Ureter (tissue), 1 donor: Measurements from ENCODE around the gene MICAL2. TPM values are rescaled to one million over a fixed set of nuclear protein-coding genes. Genes with fewer than 3 reads are reported as not detected.

Source experiments
- DNase-seq: peaks from one replicate; pipeline ENCODE4 v3.0.0-alpha.2; 2020; ENCODE audit warnings: low spot score
- total RNA-seq: library from RNA; stranded (reverse); gene quantifications from one replicate; pipeline ENCODE4 v1.2.4, GENCODE V29; 2023
- donor health status: DM: yes; HTN: yes; CAD: no.

Gene MICAL2
- total RNA-seq, 1 donor from 2014 or later = 215 TPM

DNA sequence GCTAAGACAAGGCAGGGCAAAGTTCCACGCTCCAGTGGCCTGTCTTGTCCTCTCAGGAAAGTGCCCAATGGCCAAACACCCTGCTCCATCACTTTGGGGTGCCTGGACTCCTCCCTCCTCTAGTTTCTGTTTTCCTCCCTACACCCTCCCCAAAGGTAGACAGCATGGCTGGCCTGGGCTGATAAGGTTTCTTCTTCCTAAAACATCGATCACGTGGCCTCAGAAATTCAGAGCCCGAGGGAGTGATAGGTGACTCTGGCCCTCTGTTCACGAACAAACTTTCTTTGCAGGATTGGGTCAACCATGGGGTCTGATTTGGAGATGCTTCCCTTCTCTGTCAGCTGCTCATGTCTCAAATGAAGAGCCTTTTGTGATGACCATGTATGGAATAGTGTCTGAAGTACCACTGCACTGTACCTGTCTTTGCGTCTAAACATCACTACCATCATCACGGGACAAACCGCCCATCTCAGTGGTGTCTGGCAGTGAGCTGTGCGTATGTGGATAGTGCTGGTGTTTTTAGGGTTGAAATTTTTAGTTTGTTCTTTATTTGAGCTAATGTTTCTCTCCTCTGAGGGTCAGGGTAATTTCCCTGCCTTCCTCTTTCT, 6.1 kb downstream of the MICAL2 start:
- no peak for DNase-seq

DNA sequence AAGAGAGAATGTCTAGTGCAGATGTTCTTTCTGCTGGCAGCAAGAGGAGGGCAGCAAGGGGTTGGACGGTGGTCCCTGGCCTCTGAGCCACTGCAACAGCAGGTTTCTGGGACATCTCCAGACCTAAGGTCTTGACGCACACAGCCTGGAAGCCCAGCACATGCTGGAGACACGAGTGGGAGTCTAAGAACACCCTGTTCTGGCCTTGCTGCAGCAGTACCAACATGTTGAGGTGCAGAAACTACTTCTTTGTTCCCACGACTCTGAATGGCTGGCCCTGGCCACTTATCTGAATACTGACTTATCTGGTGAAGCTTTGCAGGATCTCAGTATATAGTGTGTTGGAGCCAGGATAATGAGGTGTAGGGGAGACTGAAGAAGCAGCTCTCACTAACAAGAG, 6.8 kb downstream of the MICAL2 start:
- DNase-seq = no peak

DNA sequence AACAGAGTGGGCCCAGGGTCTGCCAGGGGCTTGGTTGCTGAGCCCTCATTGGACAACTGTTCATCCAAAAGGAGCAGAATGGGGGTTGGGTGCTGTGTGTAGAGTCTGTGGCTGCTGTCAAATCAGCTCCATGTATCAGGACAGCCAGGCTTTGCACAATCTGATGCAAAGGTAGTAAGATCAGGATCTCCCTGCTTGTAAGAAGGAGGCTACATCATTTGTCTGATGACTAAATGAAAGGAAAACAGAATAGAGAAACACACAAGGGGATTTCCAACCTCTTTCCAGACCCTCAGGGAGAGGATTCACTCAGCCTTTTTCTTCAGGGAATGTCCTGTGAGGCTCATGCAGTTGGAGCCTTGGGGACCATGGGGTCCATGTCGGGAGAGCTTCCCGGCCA, 7.2 kb downstream of the MICAL2 start:
- DNase-seq = no peak

DNA sequence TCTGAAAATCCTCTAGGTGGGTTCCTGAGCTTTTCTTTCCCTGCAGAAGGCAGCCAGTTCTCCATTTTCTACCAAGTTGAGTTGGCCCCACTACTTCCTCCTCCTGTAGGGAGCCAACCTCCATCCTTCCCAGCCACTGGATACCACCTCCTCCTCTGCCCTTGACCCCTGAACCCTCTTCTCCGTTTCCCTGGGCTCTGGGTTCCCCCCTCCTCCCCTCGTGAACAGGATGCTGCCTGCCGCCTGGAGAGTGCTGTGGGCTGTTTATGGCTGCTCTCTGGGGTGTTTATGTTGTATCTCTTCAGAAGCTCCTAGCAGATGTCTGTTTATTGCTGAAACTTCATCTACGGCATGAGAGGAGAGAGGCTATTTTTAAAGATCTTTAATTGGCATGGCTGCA, 8.6 kb downstream of the MICAL2 start:
- no peak for DNase-seq

DNA sequence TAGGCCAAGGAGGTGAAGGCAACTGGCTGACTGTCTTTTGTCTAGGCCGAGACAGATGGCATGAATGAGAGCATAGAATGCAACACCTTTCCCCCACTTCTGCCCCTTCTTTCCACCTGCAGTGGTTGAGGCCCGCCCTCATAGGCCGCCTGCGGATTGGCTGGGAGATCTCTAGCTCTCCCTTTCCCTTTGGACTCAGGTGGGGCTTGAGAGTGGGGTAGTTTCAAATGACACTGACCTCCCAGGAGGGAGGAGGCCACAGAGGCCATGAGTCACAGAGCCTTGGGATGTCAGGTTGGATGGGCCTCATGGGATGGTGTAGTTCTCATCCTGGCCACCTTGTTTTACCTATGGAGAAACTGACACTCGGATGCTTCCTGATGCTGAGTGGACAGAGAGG, 9.1 kb downstream of the MICAL2 start:
- DNase-seq = no peak

DNA sequence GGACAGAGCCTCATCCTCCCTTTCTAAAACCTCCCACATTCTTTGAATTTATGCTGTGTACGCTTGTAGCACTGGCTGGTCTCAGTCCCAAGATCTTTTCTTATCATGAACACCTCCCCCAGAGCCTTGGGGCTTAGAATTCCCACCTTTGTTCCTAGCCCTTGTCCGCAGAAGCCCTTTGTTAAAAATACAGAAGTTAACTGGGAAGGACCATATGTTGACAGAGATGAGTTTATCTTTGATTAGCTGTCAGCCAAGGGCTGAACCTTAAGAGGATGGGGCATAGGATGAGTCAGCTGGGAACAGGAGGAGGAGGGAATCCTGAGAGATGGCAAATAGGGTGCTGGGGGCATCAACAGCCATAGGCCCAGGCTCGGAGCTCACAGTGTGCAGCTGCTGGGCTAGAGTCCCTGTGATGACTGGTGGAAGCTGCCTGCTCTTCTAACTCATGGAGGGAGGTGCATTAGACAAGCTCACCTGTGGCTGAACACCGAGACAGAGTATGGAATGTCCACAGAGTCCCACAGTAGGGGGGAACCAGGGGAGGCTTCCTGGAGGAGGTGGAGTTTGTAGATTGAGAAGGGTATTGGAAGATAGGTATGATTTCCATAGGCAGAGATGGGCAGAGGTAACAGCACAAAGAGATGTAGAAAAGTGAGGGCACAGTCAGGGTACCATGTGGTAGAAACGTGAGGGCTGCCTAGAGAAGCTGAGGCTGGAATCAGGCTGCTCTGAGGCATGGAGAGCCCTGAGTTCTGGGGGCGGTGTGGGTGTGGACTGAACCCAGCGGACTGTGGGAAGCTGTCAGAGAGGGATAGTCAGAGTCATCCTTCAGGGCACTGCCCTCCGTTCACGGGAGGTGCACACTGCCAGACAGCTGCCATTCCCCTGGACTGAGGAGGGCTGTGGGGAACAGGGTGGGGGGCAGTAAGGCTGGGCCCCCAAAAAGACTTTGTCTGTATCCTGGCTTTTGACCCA, 9.9 kb downstream of the MICAL2 start:
- DNase-seq = no peak

DNA sequence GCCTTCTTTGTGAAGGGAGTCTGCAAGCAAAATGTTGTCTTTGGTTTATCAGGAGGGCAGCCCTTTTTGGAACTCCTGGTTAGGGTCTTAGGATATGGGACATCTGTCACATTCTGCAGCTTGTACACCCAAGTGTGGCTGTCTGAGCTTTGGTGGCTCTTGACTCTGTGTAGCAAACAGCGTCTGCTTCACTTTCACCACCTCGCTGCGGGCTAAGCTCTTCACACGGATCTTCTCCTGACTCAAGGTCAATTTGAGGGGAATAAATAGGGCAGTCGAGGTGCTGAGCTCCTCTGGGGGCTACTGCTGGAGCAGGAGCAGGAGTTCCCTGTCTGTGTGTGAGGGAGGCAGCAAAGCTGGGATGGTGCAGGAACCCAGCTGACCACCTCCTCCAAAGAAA, 10.6 kb downstream of the MICAL2 start:
- no peak for DNase-seq

DNA sequence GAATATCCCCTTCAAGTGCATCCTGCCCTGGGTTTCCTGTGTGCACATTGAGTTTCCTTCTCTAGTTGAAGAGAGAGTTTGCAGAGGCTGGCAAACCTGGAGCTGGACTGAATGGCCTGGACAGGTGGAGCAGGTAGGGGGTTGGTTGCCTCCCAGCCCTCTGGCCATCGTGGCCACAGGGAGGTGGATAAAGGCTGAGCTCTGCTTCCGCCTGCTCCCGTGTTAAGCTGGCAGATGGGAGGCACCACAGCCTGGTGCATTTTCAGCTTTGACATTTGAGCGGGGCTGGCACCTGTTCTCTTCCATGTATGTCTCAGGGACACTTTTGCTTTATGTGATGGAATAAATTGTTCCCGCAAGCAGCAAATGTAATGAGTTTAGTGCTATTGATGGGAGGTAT, 11.1 kb downstream of the MICAL2 start:
- no peak for DNase-seq

DNA sequence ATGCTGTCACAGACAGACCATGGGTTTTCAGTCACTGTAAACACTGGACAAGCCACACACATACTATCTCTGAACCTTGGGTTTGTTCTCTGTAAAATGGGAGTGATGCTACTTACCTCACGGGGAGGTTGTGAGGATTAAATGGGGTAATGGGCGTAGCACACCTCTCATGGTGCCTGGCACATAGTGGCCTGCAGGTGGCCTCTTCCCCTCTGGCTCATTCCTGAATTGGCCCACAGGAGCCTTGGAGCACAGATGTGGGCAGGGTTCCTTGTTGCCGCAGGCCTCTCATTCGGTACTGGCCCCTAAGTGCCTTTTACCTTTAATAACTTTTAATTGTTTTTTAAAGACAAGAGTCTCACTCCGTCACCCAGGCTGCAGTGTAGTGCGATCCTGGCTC, 11.7 kb downstream of the MICAL2 start:
- DNase-seq = no peak

DNA sequence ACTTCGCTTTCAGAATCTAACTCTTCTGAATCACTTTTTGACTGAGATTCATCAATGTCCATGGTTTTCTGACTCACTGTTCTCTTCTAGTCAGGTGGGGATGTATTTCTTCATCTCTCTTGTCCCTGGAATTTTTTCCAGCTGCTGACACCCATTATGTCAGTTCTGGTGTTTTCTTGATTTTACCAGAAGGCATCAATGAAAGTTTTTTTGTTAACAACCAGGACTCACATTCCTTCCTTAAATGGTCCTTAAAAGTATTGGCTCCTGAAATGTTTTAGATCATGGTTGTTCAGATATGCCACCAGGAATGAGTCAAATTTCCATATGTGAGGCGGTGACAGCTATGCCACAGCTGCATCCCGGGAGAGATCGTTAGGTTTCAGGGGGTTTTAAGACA, 12.9 kb downstream of the MICAL2 start:
- no peak for DNase-seq

DNA sequence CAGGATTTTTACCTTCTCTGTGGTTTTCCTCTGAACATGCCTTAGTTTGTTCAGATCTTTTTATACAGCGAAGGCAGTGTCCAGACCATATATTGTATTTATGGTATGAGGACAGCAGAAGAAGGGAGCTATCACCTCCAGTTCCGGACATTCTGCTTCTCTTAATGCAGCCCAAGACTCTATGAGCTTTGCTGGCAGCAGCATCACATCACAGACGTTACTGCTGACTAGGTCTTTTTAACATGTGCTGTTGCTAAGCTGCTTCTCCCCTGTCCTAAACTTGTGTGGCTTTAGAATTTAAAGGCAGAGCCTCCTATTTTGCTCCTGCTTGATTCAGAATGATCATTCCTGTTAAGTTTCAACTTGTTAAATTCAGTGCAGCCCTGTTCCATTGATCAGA, 13.4 kb downstream of the MICAL2 start:
- no peak for DNase-seq

DNA sequence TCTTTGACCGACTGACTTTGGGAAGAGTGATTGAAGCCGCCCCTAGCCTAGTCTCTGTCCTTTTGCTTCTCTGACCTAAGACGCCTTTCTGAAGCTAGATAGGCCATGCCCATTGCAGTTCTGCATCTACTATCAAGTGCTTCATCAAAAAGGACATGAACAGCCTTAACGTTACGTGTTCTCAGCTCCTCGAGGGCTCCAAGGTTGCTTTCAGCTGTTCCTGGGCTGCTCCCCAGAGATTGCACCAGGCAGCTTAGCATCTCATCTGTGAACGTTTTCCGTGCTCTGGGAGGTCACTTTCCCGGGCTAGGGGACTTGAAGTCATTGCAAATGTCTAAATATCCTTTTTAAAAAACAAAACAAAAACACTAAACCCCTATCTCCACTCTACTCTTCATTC, 13.9 kb downstream of the MICAL2 start:
- DNase-seq = no peak

DNA sequence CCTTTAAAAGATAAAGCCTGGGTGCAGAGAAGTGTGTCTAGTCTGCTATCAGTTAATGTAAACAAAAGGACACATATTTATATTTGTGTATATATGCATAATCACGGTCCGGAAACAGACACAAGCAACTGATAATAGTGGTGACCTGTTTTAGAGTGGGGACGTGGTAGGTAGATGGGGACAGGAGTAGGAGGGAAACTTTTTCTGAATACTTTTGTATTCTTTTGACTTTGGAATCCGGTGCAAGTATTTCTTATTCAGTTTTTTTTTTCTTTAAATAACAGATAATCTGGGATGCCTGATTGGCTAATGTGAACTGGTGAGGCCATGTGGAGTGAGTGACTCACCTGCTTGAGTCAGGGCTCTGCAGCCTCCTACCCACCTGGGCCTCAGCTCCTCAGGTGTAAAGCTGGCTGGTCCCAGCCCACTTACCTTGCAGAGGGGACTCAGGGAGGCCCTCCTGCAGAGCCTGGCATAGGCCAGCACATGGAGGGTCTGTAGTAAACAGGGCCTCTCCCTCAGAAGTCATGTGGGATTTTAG, 15.3 kb downstream of the MICAL2 start:
- no peak for DNase-seq

DNA sequence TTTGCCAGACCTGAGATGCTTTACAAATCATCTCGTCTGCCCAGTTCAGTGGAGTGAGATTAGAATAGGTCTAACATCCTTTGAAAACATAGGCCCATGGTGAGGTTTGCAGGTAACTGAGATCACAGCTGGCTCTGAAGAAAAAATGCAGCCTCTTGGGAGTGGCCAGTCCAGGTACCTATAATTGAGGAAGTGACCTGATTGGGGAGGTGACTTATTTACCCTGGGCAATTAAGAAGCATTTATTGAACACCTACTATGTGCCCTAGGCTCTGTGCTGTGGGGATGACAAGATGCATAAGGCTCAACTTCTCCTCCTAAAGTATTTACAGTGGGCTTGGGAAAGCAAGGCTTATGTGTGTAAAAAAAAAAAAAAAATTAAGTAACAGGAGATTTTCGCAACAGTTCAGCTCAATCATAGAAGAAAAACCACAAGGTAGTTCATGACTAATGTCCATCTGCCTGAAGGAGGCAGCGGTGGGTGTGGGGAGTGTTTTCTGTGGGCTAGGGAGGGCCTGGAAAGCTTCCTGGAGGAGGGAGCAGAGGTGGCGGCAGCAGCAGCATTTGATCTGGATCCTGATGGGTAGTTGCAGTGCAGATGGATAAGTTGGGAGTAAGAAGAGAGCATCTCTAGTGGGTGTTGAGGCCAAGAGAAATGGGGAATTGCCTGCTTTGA, 16.1 kb downstream of the MICAL2 start:
- no peak for DNase-seq

DNA sequence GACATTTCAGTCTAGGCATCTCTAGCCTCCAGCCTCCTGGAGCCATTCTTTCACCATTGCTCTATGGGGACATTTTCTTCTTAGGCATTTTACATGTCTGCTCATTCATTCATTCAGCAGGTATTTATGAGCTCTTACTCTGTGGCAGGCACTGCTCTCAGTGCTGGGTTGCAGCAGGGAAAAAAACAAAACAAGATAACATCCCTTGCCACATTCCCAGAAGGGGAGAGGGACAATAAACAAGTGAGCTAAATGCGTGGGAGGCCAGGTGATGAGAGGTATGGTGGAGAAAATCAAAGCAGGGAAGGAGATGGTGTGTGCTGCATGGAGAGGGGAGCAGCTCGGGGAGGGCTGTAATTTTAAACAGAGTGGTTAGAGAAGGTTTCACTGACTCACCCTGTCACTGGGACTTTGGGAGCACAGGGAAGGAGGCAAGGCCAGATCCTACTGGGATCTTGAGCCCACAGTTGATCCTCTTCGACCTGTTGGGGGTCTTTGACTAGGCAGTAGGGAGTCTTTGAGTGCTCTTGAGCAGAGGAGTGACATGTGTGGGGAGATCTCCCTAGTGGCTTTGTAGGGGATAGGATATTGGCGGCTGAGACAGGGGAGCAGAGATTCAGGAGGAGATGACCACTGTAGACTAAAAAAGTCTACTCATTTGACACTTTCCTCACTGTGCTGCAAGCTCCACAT, 17.0 kb downstream of the MICAL2 start:
- no peak for DNase-seq

DNA sequence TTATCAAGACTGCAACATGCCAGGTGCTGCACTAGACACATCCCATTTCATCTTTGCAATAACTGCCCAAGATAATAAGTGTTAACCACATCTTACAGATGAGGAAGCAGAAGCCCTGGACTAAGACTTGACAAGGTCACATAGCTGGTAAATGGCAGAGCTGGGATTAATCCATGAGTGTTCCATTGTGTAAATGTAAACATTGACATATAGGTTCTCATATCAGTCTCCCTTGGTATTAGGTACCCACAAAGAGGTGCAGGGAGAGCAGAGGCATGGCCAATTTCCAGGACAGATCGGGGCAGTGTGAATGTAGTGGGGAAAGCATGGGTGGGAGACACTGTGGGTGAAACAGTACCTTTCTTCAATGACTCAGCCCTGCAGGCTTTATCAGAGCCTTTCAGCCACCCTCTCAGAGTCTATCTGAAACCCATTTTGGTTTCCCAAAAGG, 17.9 kb downstream of the MICAL2 start:
- no peak for DNase-seq

DNA sequence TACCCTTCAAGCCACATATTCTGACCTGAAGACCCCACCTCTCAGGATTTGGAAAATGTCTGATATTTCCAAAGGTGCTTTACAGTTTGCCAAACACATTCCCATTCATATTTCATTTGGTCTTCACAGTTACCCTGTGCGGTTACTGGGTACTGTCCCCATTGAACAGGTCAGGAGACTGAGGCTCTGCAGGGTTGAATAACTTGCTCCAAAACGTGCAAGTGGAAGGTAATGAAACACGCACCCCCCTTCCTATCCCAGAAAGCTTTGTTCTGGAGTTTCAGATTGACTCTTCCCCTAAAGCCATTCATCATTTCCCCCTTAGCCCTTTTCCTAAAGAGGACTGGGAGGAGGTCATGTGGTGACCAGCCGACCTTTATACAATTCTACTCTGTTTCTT, 18.8 kb downstream of the MICAL2 start:
- DNase-seq = no peak

DNA sequence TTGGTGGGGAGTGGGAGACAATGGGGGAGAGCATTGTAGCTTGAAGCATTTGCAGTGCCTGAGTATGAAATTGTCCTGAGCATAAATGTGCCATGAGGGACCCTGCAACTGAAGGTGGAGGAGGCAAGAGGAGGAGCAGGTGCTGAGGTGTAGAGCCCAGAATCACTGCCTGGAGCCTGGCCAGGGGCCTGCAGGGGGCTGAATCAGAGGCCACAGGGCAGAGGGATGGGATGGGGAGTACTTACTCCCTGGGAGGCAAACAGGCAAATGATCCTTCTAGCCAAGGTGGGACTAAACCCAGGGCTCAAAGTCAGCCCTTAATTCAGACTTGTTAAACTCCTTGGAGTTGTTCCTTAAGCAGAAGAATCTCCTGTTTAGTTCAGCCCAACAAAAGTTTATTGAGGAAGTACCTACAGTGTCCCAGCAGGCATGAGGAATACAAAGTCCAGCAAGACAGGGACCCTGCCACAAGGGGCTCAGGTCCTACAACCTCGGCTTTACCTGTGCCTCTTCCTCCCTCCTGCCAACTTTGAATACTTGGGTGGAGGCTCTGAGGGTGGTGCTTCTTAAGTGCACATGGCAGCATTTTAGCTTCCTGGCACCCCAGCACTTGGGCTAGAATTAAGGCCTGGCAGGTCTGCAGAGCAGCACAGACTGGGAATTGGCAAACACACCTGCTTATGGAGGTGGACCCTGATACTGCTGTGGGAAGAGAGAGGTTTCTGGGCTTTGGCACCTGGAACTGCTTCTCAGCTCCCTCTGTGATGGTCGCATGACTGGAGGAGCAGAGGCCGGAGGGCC, 20.0 kb downstream of the MICAL2 start:
- no peak for DNase-seq

DNA sequence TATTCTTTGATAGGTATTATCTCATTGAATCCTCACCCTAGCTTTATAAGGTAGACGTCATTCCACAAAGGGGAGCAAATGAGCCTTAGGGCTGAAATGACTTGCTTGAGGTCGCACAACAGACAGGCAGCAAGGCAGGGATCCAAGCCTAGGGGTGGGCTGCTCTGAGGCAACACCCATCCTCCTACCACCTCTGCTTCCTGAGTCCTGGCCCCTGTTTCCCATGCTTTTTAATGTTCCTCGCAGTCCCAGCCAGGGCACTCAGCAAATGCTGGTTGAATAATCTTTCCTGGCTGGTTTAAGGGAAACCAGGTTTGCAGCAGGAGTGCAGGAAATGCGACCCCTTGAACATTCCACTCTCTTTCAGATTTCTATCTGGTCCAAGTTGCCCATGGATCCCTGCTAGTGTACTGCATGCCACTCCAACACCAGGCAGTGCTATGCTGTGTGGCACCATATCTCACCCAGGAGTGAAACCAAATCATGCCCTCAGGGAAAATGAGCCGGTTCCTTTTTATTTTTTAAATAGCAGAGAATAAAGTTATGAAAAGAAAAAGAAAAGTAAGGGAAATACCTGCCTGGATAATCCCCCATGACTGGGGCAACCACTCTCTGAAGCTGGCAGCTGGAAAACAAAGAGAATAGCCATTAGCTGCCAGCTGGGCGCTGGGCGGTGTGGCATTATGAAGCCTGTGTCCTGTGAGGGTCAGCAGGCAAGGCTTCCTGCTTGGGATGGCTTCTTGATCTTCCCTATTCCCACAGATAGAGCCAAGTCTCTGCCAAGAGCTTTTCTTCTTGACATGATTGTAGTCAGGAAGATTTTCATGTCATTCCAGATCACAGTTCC, 21.8 kb downstream of the MICAL2 start:
- no peak for DNase-seq

DNA sequence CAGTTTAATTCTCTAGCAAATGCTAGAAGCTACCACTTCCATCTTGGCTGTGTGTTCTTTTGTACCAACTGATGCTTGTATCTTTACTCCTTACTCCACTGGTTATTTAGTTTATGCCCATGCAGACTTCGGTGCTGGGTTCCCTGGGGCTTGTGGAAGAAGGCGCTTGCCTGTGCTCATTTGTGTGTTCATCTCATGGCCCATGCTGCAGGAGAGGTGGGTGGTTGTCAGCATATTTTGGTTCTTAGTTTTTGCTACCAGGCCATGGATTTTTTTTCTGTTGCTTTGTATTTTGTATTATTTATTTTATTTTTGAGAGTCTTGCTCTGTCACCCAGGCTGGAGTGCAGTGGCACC, 22.4 kb downstream of the MICAL2 start:
- DNase-seq = no peak
